ENCODE measurements around the gene CAMTA1.

DNA sequence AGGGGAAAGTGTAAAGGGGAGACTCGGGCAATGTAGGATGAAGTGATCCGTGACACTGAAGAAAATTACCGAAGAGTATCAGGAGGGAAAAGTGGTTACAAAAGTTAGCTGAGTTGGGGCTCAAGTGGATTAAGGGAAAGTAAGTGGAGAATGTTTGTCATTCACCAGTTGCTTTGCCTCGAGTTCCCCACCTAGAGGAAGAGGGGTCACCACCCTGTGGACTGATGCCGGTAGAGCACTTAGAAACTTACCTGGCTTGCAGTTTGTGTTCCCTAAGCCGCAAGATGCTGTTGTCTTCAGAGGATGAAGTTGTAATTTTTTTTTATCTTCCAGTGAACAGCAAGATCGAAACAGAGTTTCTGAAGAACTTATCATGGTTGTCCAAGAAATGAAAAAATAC is 999.9 kb downstream of the CAMTA1 start:
- TF ChIP-seq, protein P1, sequence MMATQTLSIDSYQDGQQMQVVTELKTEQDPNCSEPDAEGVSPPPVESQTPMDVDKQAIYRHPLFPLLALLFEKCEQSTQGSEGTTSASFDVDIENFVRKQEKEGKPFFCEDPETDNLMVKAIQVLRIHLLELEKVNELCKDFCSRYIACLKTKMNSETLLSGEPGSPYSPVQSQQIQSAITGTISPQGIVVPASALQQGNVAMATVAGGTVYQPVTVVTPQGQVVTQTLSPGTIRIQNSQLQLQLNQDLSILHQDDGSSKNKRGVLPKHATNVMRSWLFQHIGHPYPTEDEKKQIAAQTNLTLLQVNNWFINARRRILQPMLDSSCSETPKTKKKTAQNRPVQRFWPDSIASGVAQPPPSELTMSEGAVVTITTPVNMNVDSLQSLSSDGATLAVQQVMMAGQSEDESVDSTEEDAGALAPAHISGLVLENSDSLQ (IDR thresholded peaks at IDR 0.05), result no peak
- TF ChIP-seq FOXA1 (IDR thresholded peaks at IDR 0.05) (no peak), FOXM1 (IDR thresholded peaks at IDR 0.05; ENCODE audit: borderline replicate concordance) (no peak), ELF4 (IDR thresholded peaks at IDR 0.05) (no peak), HDGF (IDR thresholded peaks at IDR 0.05; ENCODE audit: borderline replicate concordance) (no peak), ZNF384 (IDR thresholded peaks at IDR 0.05) (no peak), CTBP1 (IDR thresholded peaks at IDR 0.05; ENCODE audit: borderline replicate concordance) (no peak), SP1 (IDR thresholded peaks at IDR 0.05) (no peak), LEF1 (IDR thresholded peaks at IDR 0.05; ENCODE audit: borderline replicate concordance) (no peak), TARDBP (IDR thresholded peaks at IDR 0.05) (no peak), L3MBTL2 (conservative IDR thresholded peaks at IDR 0.05) (no peak), BHLHE40 (IDR thresholded peaks at IDR 0.05; ENCODE audit: borderline replicate concordance) (no peak), ARNT (IDR thresholded peaks at IDR 0.05) (no peak)
